Measurements from ENCODE around the gene MYO10. TPM values are rescaled to one million over a fixed set of nuclear protein-coding genes. Genes with fewer than 3 reads are reported as not detected.
A peak's percentile ranks its signal among the peaks of the same experiment; 100 is the strongest.
"Not testable (repeated sequence)": the region's sequence is repeated elsewhere in the genome, so short reads cannot be mapped to it uniquely, and the experiment has no call there.

MYO10 gene
- total RNA-seq, 6 donors from 2014 or later, result 31.9 to 135 (median 57.7) TPM

DNA sequence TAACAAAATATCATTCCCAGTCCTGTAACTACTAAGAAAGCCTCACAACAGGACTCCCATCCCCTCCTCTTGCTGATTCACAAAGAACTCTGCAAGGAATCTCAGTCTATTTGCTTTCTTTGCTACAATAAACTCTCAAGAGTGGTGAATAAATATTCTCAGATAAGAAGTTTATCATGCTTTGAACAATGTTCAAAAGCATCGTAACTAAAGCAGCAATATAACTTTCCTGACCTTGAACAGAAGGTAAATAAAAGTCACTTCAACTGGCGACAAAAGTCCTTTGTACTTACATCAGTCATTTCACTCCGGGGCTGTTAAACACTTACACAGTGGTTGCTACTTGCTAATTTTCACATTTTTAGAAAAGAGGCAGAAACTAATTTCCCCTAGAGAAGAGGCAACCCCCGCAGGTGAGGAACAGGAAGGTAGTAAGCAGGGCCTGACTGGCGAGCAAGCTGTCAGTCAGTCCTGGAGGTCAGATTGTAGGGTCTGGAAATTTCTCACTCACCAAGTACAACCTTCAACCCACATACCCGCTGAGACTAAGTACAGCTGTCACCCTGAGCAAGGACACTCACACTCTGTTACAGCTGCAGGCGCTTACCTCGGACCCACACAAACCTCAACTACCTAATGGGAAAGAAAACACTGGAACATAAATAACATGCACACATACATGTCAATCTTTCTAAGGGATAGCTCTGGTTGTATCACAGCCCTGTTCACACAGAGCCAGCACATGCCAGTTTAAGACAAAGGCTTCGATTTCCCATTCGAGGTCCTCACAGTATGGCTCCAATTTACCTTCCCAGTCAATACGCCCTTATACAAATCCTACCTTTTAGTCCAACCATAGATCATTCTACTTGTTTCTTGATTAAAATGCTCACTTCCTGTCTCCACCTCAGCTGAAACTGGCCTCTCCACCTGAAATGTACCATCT is 214.7 kb downstream of the MYO10 start:
- Histone ChIP-seq H3K9me3 (no peaks in the 10 kb centered on the region), H3K36me3 (no peaks in the 10 kb centered on the region), H3K4me3 (no peak overlapping the region), H3K4me1 (peaks cover 0 to 10% (median 4%) of the 10 kb centered on the region in 4 donors), H3K27ac (peak overlapping the region in 1 of 4 donors; percentile 45), H3K27me3 (no peaks in the 10 kb centered on the region)
- TF ChIP-seq EP300 (IDR thresholded peaks at IDR 0.05), result no peak
- TF ChIP-seq POLR2A (IDR thresholded peaks at IDR 0.05), result no peak
- WGBS, 2 donors, result 70 to 74% methylated on average over 11 of the region's 11 CpGs
- DNase-seq (no peak), ATAC-seq (ENCODE audit: low FRiP score in 2 of 2) (peak; percentile 51 to 53)

DNA sequence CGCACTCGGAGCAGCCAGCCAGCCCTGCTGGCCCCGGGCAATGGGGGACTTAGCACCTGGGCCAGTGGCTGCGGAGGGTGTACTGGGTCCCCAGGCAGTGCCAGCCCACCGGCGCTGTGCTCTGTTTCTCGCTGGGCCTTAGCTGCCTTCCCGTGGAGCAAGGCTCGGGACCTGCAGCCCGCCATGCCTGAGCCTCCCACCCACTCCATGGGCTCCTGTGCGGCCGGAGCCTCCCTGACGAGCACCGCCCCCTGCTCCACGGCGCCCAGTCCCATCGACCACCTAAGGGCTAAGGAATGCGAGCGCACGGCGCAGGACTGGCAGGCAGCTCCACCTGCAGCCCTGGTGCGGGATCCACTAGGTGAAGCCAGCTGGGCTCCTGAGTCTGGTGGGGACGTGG is 218.1 kb downstream of the MYO10 start:
- not testable (repeated sequence) for H3K27me3 ChIP-seq; H3K27ac ChIP-seq; H3K4me3 ChIP-seq; H3K9me3 ChIP-seq; ATAC-seq (ENCODE audit: low FRiP score in 2 of 2); H3K36me3 ChIP-seq
- 89 to 93% methylated on average over 19 to 20 of the region's 23 CpGs for WGBS, 2 donors
- H3K4me1 ChIP-seq, result peaks cover 0 to 10% (median 4%) of the 10 kb centered on the region in 4 donors
- peak in 1 of 2 donors; percentile 72 for DNase-seq

DNA sequence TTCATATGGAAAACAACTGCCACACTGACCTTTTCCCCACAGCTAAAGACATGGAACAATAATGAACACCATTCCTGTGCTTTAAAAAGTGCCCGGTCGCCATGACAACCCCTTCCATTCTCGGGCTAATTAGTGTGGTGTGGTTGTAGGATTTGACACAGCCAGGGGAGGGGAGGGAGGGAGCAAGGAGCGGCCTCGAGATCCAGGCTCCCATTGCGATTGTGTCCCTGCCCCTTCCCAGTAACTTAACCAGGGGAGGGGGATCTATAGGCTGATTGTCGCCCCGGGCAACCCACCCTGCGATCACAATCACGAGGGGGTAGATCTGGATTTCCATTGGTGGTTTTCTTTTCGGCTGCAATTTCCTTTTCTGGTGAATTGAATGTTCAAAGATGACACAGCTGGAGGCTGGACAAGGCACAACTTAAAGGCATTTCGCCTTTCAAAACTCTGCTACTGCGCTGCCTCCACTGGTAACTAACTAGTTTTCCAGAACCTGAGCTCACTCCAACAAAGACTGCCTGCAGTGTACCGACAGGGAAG is 222.6 kb downstream of the MYO10 start:
- Histone ChIP-seq H3K9me3 (no peaks in the 10 kb centered on the region), H3K4me3 (no peak overlapping the region), H3K27ac (no peak overlapping the region), H3K27me3 (no peaks in the 10 kb centered on the region), H3K36me3 (peaks cover 3 to 26% (median 17%) of the 10 kb centered on the region in 4 donors), H3K4me1 (no peaks in the 10 kb centered on the region)
- DNase-seq (no peak), ATAC-seq (ENCODE audit: low FRiP score in 2 of 2) (peak in 1 of 2 donors; percentile 16)
- WGBS, 2 donors, result 59 to 61% methylated on average over 14 of the region's 14 CpGs
- TF ChIP-seq POLR2A (IDR thresholded peaks at IDR 0.05) (no peak), EP300 (IDR thresholded peaks at IDR 0.05) (no peak), POLR2AphosphoS5 (IDR thresholded peaks at IDR 0.05) (no peak)
- TF ChIP-seq, protein P1, sequence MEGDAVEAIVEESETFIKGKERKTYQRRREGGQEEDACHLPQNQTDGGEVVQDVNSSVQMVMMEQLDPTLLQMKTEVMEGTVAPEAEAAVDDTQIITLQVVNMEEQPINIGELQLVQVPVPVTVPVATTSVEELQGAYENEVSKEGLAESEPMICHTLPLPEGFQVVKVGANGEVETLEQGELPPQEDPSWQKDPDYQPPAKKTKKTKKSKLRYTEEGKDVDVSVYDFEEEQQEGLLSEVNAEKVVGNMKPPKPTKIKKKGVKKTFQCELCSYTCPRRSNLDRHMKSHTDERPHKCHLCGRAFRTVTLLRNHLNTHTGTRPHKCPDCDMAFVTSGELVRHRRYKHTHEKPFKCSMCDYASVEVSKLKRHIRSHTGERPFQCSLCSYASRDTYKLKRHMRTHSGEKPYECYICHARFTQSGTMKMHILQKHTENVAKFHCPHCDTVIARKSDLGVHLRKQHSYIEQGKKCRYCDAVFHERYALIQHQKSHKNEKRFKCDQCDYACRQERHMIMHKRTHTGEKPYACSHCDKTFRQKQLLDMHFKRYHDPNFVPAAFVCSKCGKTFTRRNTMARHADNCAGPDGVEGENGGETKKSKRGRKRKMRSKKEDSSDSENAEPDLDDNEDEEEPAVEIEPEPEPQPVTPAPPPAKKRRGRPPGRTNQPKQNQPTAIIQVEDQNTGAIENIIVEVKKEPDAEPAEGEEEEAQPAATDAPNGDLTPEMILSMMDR (IDR thresholded peaks at IDR 0.05), result no peak

DNA sequence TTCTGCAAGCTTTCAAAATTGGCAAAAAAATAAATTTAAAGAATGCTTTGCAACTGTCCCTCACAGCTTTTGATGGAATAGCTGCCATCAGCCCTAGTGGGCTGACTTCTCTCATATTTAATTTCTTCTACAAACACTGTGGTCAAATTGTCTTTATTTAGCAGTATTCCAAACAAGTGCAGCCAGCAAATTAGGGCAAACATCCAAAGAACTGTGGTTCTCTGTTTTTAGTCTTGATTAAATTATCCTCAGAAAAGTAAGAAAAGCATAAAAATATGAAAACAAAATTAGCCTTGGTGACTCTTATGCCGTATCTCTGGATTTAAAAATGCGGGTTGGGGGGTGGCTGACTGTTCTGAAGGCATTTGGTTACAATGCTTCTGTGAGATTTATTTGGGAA is 223.5 kb downstream of the MYO10 start:
- Histone ChIP-seq H3K27ac (no peak overlapping the region), H3K4me3 (no peak overlapping the region), H3K9me3 (no peaks in the 10 kb centered on the region), H3K36me3 (peaks cover 3 to 35% (median 19%) of the 10 kb centered on the region in 4 donors), H3K27me3 (no peaks in the 10 kb centered on the region), H3K4me1 (no peaks in the 10 kb centered on the region)
- TF ChIP-seq POLR2AphosphoS5 (IDR thresholded peaks at IDR 0.05) (no peak), POLR2A (IDR thresholded peaks at IDR 0.05) (no peak), EP300 (IDR thresholded peaks at IDR 0.05) (no peak)
- TF ChIP-seq, protein P1 (IDR thresholded peaks at IDR 0.05), result no peak
- ATAC-seq (ENCODE audit: low FRiP score in 2 of 2) (no peak), DNase-seq (no peak)
- WGBS, 2 donors, result 66 to 77% methylated on average over 2 of the region's 2 CpGs

DNA sequence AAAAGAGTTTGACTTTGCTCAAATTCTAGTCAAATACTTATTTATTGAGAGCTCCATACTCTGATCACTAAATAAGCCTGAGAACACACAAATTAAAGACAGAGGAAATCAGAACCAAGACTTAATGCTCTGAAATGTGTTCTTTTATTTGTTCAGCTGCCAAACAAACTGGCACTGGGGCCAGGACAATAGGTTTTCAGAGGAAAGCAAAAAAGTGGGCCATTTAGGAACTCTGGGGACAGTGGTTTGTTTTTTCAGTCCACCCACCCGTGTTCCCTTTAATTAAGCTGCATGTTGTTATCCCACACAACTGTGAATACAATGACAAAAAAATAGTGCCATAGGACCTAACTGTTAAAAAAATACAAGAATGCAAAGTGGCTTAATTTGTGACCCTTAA is 223.9 kb downstream of the MYO10 start:
- Histone ChIP-seq H3K27ac (no peak overlapping the region), H3K4me1 (no peaks in the 10 kb centered on the region), H3K4me3 (no peak overlapping the region), H3K9me3 (no peaks in the 10 kb centered on the region), H3K27me3 (no peaks in the 10 kb centered on the region), H3K36me3 (peaks cover 5 to 39% (median 21%) of the 10 kb centered on the region in 4 donors)
- no peak for TF ChIP-seq POLR2AphosphoS5 (IDR thresholded peaks at IDR 0.05)
- DNase-seq, result no peak
- WGBS, 2 donors, result 72 to 80% methylated on average over 1 of the region's 1 CpG
- ATAC-seq (ENCODE audit: low FRiP score in 2 of 2), result no peak

DNA sequence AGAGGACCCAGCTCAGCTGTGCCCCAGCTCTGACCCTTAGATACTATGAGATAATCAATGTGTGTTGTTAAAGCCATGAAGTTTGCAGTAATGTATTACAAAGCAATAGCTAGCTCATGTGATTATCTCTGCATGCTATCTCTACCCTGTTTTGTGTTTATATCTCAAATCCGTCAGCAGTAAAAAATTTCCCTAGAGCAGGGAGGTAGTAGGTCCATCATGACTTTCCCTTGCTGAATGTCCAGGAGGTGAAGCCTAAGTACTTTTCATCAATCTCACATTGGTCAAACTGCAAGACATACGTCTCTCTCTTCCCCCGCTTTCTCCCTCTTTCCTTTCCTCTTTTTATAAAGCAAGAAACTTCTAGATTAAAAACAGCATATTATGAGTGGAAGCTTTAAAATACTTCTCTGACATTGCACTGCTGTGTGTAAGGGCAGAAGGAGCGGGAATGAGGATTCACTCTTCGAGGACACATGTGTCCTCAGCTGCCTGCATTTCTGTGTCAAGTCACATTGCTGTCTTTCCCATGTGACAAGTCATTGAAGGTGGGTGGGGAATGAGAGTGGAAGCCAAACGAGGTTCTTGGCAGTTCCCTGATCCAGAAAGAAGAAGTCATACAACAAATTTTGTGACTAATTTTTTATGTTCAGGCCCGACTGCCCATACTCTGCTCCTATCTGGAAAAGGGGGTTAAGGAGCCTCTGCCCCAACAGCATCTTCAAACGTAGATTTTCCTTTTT is 226.2 kb downstream of the MYO10 start:
- DNase-seq (no peak), ATAC-seq (ENCODE audit: low FRiP score in 2 of 2) (no peak)
- 79 to 80% methylated on average over 8 of the region's 8 CpGs for WGBS, 2 donors
- Histone ChIP-seq H3K4me1 (no peaks in the 10 kb centered on the region), H3K27ac (no peak overlapping the region), H3K4me3 (no peak overlapping the region), H3K9me3 (no peaks in the 10 kb centered on the region), H3K36me3 (peaks cover 9 to 52% (median 26%) of the 10 kb centered on the region in 4 donors), H3K27me3 (no peaks in the 10 kb centered on the region)
- no peak for TF ChIP-seq POLR2AphosphoS5 (IDR thresholded peaks at IDR 0.05)
- TF ChIP-seq POLR2A (IDR thresholded peaks at IDR 0.05), result no peak
- TF ChIP-seq, protein P1 (IDR thresholded peaks at IDR 0.05), result no peak
- TF ChIP-seq EP300 (IDR thresholded peaks at IDR 0.05), result no peak

All from upper lobe of left lung (tissue), 6 donors.